Activated naive CD4-positive, alpha-beta T cell treated with anti-CD3 and anti-CD28 coated beads, Interleukin-2, amount 50 U/mL, for 24 hours (primary cell): Measurements from ENCODE around the gene GPC6.
A peak's percentile ranks its signal among the peaks of the same experiment; 100 is the strongest.

Experiments
- H3K27ac Mint-ChIP-seq: one replicate; pipeline ENCODE4 v1.8.0; 2021; ENCODE audit warnings: mild to moderate bottlenecking, mixed read lengths
- H3K27me3 Mint-ChIP-seq: one replicate; pipeline ENCODE4 v1.8.0; 2021; ENCODE audit warnings: mixed read lengths
- H3K36me3 Mint-ChIP-seq: one replicate; pipeline ENCODE4 v1.8.0; 2021; ENCODE audit warnings: mixed read lengths
- H3K4me1 Mint-ChIP-seq: one replicate; pipeline ENCODE4 v1.8.0; 2021; ENCODE audit warnings: mixed read lengths
- H3K4me3 Mint-ChIP-seq: one replicate; pipeline ENCODE4 v1.8.0; 2021; ENCODE audit warnings: mild to moderate bottlenecking, mixed read lengths
- H3K9me3 Mint-ChIP-seq: one replicate; pipeline ENCODE4 v1.8.0; 2021; ENCODE audit warnings: mixed read lengths

GPC6 gene

GRCh38 chr13:94218537-94218936 lies 991.9 kb downstream of the GPC6 start:
- H3K4me1 Mint-ChIP-seq, result no peaks in the 10 kb centered on the region
- no peaks in the 10 kb centered on the region for H3K36me3 Mint-ChIP-seq

GRCh38 chr13:94218951-94219350 lies 992.3 kb downstream of the GPC6 start:
- H3K27ac Mint-ChIP-seq, result no peak overlapping the region
- no peaks in the 10 kb centered on the region for H3K36me3 Mint-ChIP-seq
- no peaks in the 10 kb centered on the region for H3K4me1 Mint-ChIP-seq
- no peak overlapping the region for H3K4me3 Mint-ChIP-seq
- no peaks in the 10 kb centered on the region for H3K9me3 Mint-ChIP-seq
- H3K27me3 Mint-ChIP-seq, result peaks cover 2% of the 10 kb centered on the region

More at GRCh38 chr13:94218537-94218936, 991.9 kb downstream of the GPC6 start:
- Mint-ChIP-seq H3K27ac (no peak overlapping the region), H3K9me3 (no peaks in the 10 kb centered on the region), H3K4me3 (no peak overlapping the region), H3K27me3 (peaks cover 1% of the 10 kb centered on the region)

- H3K36me3 Mint-ChIP-seq, result no peaks in the 10 kb centered on the region
- H3K9me3 Mint-ChIP-seq, result no peaks in the 10 kb centered on the region
- no peak overlapping the region for H3K27ac Mint-ChIP-seq
- H3K4me1 Mint-ChIP-seq, result no peaks in the 10 kb centered on the region
- peaks cover 3% of the 10 kb centered on the region for H3K27me3 Mint-ChIP-seq
- no peak overlapping the region for H3K4me3 Mint-ChIP-seq
Observed at GRCh38 chr13:94224670-94225069, 998.1 kb downstream of the GPC6 start.

- H3K4me3 Mint-ChIP-seq, result no peak overlapping the region
- no peak overlapping the region for H3K27ac Mint-ChIP-seq
- no peaks in the 10 kb centered on the region for H3K36me3 Mint-ChIP-seq
- H3K9me3 Mint-ChIP-seq, result no peaks in the 10 kb centered on the region
- peaks cover 1% of the 10 kb centered on the region for H3K27me3 Mint-ChIP-seq
- H3K4me1 Mint-ChIP-seq, result no peaks in the 10 kb centered on the region
Observed at GRCh38 chr13:94227255-94227879, 1000.8 kb downstream of the GPC6 start.

- H3K4me3 Mint-ChIP-seq, result no peak overlapping the region
- H3K4me1 Mint-ChIP-seq, result peaks cover 5% of the 10 kb centered on the region
- no peaks in the 10 kb centered on the region for H3K9me3 Mint-ChIP-seq
- H3K36me3 Mint-ChIP-seq, result no peaks in the 10 kb centered on the region
- peaks cover 1% of the 10 kb centered on the region for H3K27me3 Mint-ChIP-seq
- H3K27ac Mint-ChIP-seq, result no peak overlapping the region
Observed at GRCh38 chr13:94228763-94229162, 1002.2 kb downstream of the GPC6 start.

GRCh38 chr13:94232161-94232950 lies 1005.7 kb downstream of the GPC6 start:
- Mint-ChIP-seq H3K9me3 (no peaks in the 10 kb centered on the region), H3K4me3 (no peak overlapping the region), H3K36me3 (no peaks in the 10 kb centered on the region), H3K27me3 (no peaks in the 10 kb centered on the region), H3K27ac (no peak overlapping the region), H3K4me1 (peaks cover 24% of the 10 kb centered on the region)

GRCh38 chr13:94232956-94233355 lies 1006.3 kb downstream of the GPC6 start:
- Mint-ChIP-seq H3K4me3 (no peak overlapping the region), H3K36me3 (no peaks in the 10 kb centered on the region), H3K27ac (no peak overlapping the region), H3K9me3 (no peaks in the 10 kb centered on the region), H3K27me3 (no peaks in the 10 kb centered on the region), H3K4me1 (peaks cover 30% of the 10 kb centered on the region)

GRCh38 chr13:94233401-94233800 lies 1006.8 kb downstream of the GPC6 start:
- Mint-ChIP-seq H3K4me1 (peaks cover 34% of the 10 kb centered on the region), H3K9me3 (no peaks in the 10 kb centered on the region), H3K36me3 (no peaks in the 10 kb centered on the region), H3K27me3 (no peaks in the 10 kb centered on the region), H3K4me3 (no peak overlapping the region), H3K27ac (no peak overlapping the region)

- H3K4me1 Mint-ChIP-seq, result peaks cover 39% of the 10 kb centered on the region
- no peaks in the 10 kb centered on the region for H3K9me3 Mint-ChIP-seq
- no peaks in the 10 kb centered on the region for H3K36me3 Mint-ChIP-seq
- H3K27ac Mint-ChIP-seq, result no peak overlapping the region
- H3K4me3 Mint-ChIP-seq, result no peak overlapping the region
- H3K27me3 Mint-ChIP-seq, result no peaks in the 10 kb centered on the region
Observed at GRCh38 chr13:94233837-94234236, 1007.2 kb downstream of the GPC6 start.

- H3K9me3 Mint-ChIP-seq, result no peaks in the 10 kb centered on the region
- no peaks in the 10 kb centered on the region for H3K36me3 Mint-ChIP-seq
- H3K4me1 Mint-ChIP-seq, result peaks cover 48% of the 10 kb centered on the region
- H3K27ac Mint-ChIP-seq, result no peak overlapping the region
- H3K4me3 Mint-ChIP-seq, result no peak overlapping the region
- H3K27me3 Mint-ChIP-seq, result no peaks in the 10 kb centered on the region
Observed at GRCh38 chr13:94234738-94235137, 1008.1 kb downstream of the GPC6 start.

- H3K4me1 Mint-ChIP-seq, result peaks cover 52% of the 10 kb centered on the region
Observed at GRCh38 chr13:94236132-94236531, 1009.5 kb downstream of the GPC6 start.

GRCh38 chr13:94236872-94237271 lies 1010.3 kb downstream of the GPC6 start:
- Mint-ChIP-seq H3K4me1 (peaks cover 52% of the 10 kb centered on the region), H3K36me3 (no peaks in the 10 kb centered on the region), H3K27me3 (no peaks in the 10 kb centered on the region), H3K9me3 (no peaks in the 10 kb centered on the region), H3K27ac (peak overlapping the region; percentile 12), H3K4me3 (peak overlapping the region; percentile 37)

More at GRCh38 chr13:94236132-94236531, 1009.5 kb downstream of the GPC6 start:
- Mint-ChIP-seq H3K27me3 (no peaks in the 10 kb centered on the region), H3K27ac (peak overlapping the region; percentile 14), H3K9me3 (no peaks in the 10 kb centered on the region), H3K36me3 (no peaks in the 10 kb centered on the region), H3K4me3 (peak overlapping the region; percentile 37)

- Mint-ChIP-seq H3K4me3 (peak overlapping the region; percentile 17), H3K4me1 (peaks cover 58% of the 10 kb centered on the region), H3K27me3 (no peaks in the 10 kb centered on the region), H3K9me3 (no peaks in the 10 kb centered on the region), H3K27ac (peak overlapping the region; percentile 77), H3K36me3 (no peaks in the 10 kb centered on the region)
Observed at GRCh38 chr13:94239135-94239534, 1012.5 kb downstream of the GPC6 start.

GRCh38 chr13:94242554-94242953 lies 1015.9 kb downstream of the GPC6 start:
- Mint-ChIP-seq H3K4me1 (peaks cover 36% of the 10 kb centered on the region), H3K9me3 (no peaks in the 10 kb centered on the region), H3K27ac (no peak overlapping the region), H3K27me3 (no peaks in the 10 kb centered on the region), H3K4me3 (no peak overlapping the region), H3K36me3 (no peaks in the 10 kb centered on the region)

GRCh38 chr13:94243551-94243950 lies 1016.9 kb downstream of the GPC6 start:
- H3K27me3 Mint-ChIP-seq, result no peaks in the 10 kb centered on the region
- no peak overlapping the region for H3K4me3 Mint-ChIP-seq
- no peaks in the 10 kb centered on the region for H3K36me3 Mint-ChIP-seq
- H3K4me1 Mint-ChIP-seq, result peaks cover 26% of the 10 kb centered on the region
- no peak overlapping the region for H3K27ac Mint-ChIP-seq
- H3K9me3 Mint-ChIP-seq, result no peaks in the 10 kb centered on the region

- no peaks in the 10 kb centered on the region for H3K9me3 Mint-ChIP-seq
- H3K27ac Mint-ChIP-seq, result no peak overlapping the region
- peaks cover 10% of the 10 kb centered on the region for H3K4me1 Mint-ChIP-seq
- peaks cover 1% of the 10 kb centered on the region for H3K36me3 Mint-ChIP-seq
- no peaks in the 10 kb centered on the region for H3K27me3 Mint-ChIP-seq
- no peak overlapping the region for H3K4me3 Mint-ChIP-seq
Observed at GRCh38 chr13:94246495-94246894, 1019.9 kb downstream of the GPC6 start.
